Esophagus mucosa (tissue), 1 donor: ENCODE results near the gene WAPL. TPM values are rescaled to one million over a fixed set of nuclear protein-coding genes. Genes with fewer than 3 reads are reported as not detected.
A peak's percentile ranks its signal among the peaks of the same experiment; 100 is the strongest.
"Not testable (repeated sequence)": the region's sequence is repeated elsewhere in the genome, so short reads cannot be mapped to it uniquely, and the experiment has no call there.

Experiments
- ATAC-seq: fragments of 200-7000 bp; cut with Tn5 transposase; one replicate; pipeline ENCODE4 v1.9.1; 2020
- total RNA-seq: library from RNA; stranded (reverse); gene quantifications from one replicate; pipeline ENCODE4 v1.2.4, GENCODE V29; 2023
- donor health status: DM: yes; HTN: yes; CAD: no.

Gene WAPL
- 20.0 TPM for total RNA-seq

DNA sequence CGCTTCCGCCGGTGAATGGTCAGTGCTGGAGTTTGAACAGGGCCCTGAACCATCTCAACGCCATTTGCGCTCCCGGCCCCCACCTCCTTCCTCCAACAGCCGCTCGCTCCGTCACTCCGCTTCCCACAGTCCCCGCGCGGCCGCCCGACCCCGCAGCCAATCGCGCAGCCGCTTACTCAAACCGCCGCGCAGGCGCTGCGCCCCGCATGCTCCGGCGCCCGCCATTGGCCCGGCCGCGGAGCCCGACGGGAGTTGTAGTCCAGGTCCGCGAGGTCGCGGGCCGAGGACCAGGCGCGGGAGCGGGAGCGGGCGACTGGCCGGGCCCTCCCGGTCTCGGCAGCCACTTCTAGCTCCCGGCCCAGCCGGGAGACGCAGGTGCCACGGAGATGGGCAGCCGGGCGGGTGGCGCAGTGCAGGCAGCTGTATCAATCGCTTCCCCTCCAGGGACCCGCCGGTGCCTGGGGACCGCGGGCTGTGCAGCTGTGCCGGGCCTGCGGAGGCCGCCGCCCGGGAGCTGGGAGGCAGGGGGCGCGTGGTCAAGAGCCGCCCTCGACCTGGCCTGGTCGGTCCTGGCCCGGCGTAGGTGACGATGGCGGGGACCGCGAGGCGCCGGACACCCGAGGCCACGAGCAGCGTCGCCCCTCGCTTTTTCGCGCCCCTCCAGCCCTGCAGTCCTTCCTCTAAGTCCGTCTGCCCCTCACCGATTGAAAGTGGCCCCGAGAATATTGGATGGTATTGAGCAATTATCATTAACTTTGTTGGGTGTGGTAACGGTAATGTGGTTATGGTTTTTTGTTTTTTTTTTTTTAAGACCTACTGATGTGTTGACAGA lies at the start of gene WAPL:
Gene WAPL (minus strand): TSS at position 115 of the 832 bp plus-strand sequence. CDS start 3,723 bp downstream, outside the sequence.
- peak; percentile 99 for ATAC-seq

- ATAC-seq = no peak
These were observed 47.7 kb upstream of the WAPL start for GRCh38 chr10:86569335-86569734.

DNA sequence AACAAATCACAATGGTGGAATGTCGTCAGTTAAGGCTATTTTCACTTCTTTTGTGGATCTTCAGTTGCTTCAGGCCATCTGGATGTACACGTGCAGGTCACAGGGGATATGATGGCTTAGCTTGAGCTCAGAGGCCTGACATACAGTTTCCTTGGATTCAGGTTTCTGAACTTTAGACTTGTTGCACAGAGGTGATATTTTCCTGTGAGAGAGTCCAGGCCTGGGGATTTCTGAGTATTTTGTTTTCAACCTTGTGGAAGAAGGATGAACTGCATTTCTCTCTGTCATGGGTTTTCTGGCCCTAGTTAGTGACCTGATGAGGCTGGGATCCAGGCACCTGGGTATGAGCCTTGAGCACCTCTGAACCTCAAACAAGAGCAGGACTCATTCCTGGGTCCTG lies 44.9 kb upstream of the WAPL start:
- not testable (repeated sequence) for ATAC-seq

DNA sequence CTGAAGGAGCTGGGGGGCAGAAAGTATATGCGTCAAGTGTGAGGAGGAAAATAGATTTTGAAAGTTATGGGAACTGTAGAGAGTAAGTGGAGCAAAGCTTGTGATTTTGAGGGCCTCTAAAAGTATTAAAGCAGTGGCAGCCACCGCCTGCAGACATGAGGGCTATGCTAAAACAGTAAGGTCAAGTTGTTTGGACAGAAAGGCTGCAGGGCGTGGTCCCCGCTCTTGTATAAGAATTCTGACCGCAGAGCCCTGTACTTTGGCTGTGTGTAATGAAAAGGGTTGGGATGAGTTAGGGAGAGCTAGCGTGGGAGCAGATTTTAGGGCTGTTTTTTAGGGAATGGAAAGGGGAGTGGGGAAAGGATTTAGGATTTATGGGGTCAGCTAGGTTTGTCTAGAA lies 41.7 kb upstream of the WAPL start:
- ATAC-seq = not testable (repeated sequence)

GRCh38 chr10:86558695-86559094 lies 37.1 kb upstream of the WAPL start:
- not testable (repeated sequence) for ATAC-seq

GRCh38 chr10:86556933-86557649 lies 35.5 kb upstream of the WAPL start:
- no peak for ATAC-seq

DNA sequence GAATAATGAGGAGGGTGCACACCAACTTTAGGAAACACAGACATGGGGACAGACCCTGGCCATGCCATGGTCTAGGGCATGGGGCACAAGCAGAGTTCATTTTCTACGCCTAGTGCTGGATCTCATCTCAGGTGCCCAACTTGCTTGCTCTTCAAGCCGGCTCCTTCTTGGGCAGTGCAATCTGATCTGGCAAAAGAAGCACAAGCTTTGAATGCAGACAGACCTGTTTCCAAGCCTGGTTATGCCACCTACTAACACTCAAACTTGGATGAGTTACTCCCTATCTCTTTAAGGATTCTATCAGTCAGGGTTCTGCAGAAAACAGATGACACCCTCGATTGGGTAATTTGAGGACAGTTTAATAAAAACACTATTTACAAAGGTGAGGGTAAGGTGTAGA lies 34.9 kb upstream of the WAPL start:
- no peak for ATAC-seq

- no peak for ATAC-seq
These were observed 32.0 kb upstream of the WAPL start for GRCh38 chr10:86553639-86554038.

- ATAC-seq = no peak
These were observed 31.6 kb upstream of the WAPL start for GRCh38 chr10:86553213-86553612.

- ATAC-seq = no peak
These were observed 25.7 kb upstream of the WAPL start for GRCh38 chr10:86547296-86547695.

- no peak for ATAC-seq
These were observed 23.5 kb upstream of the WAPL start for GRCh38 chr10:86545101-86545500.

- no peak for ATAC-seq
These were observed 18.4 kb upstream of the WAPL start for GRCh38 chr10:86540016-86540415.

DNA sequence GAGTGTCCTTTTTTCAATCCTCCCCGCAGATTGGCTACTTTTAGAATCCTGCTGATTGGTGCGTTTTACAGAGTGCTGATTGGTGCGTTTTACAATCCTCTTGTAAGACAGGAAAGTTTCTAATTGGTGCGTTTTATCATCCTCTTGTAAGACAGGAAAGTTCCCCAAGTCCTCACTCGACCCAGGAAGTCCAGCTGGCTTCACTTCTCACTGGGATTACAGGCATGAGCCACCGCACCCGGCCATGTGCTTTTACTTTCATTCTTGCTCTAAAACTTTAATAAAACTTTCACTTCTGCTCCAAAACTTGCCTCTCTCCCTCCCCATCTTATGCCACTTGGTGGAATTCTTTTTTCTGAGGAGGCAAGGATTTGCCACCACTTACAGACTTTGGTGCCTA lies 17.0 kb upstream of the WAPL start:
- ATAC-seq = no peak

DNA sequence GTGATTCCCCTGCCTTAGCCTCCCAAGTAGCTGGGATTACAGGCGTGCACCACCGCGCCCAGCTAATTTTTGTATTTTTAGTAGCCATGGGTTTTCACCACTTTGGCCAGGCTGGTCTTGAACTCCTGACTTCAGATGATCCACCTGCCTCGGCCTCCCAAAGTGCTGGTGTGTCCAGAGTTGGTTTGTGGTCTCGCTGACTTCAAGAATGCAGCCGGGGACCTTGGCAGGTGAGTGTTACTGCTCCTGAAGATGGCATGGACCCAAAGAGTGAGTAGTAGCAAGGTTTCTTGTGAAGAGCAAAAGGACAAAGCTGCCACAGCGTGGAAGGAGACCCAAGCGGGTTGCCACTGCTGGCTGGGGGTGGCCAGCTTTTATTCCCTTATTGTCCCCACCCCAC lies 16.4 kb upstream of the WAPL start:
- not testable (repeated sequence) for ATAC-seq

GRCh38 chr10:86536294-86536861 lies 14.8 kb upstream of the WAPL start:
- ATAC-seq = no peak

GRCh38 chr10:86535132-86535882 lies 13.7 kb upstream of the WAPL start:
- peak; percentile 96 for ATAC-seq

GRCh38 chr10:86533328-86533727 lies 11.7 kb upstream of the WAPL start:
- no peak for ATAC-seq

- not testable (repeated sequence) for ATAC-seq
These were observed 7.1 kb upstream of the WAPL start for GRCh38 chr10:86528736-86529135.

DNA sequence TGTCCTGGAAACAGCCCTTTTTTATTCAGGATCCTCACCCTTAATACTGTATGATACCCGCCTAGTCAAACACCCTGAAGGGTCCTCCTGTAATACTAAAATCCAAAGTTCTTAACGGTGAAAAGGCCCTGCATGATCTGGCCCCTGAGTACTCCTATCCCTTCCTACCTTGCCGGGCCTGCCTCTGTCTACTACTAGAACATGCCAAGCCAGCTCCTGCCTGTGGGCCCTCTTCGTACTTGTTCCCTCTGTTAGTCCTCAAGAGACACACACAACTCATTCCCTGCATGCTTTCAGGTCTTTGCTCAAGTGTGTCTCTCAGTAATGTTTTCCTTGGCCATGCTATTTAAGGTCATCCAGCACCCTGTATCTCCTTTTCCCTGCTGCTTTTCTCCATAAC lies 5.0 kb upstream of the WAPL start:
- ATAC-seq = no peak

DNA sequence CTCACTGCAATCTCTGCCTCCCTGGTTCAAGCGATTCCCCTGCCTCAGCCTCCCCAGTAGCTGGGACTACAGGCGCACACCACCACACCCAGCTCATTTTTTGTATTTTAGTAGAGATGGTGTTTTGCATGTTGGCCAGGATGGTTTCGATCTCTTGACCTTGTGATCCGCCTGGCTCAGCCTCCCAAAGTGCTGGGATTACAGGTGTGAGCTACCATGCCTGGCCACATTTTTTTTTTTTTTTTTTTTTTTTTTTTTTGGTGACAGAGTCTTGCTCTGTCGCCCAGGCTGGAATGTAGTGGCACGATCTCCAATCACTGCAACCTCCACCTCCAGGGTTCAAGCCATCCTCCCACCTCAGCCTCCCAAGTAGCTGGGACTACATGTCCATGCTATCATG lies 4.1 kb upstream of the WAPL start:
- not testable (repeated sequence) for ATAC-seq

- no peak for ATAC-seq
These were observed 2.8 kb upstream of the WAPL start for GRCh38 chr10:86524225-86524962.

- ATAC-seq = no peak
These were observed 1.8 kb upstream of the WAPL start for GRCh38 chr10:86523348-86523747.
